A549 treated with Mapracorat at 1 μM for 4 hours (cell line): ENCODE results near the gene GPR18. TPM values are rescaled to one million over a fixed set of nuclear protein-coding genes. Genes with fewer than 3 reads are reported as not detected.

ENCODE experiments used
- total RNA-seq: library from RNA; stranded (reverse); fragments of 200-300 nt; extraction: Qiagen RNA extraction; gene quantifications from 5 replicates; pipeline ENCODE4 v1.2.3, GENCODE V29; 2022

The GPR18 gene
- not detected in 5 replicates for total RNA-seq

GRCh38 chr13:99258210-99258860 lies at the start of gene GPR18:
Gene GPR18 (minus strand): TSS chr13:99258379. CDS start chr13:99255872, 2,507 bp downstream.

GRCh38 chr13:99307247-99307646 lies 49.1 kb upstream of the GPR18 start, which contains the start of gene GPR183:
Gene GPR183 (minus strand): TSS chr13:99307399. CDS start chr13:99296145, 11,254 bp downstream.

Other genes with a start within 250 kb of the GPR18 start
- gene UBAC2, start 57.5 kb downstream of the GPR18 start, total RNA-seq, result 61.5 to 70.3 TPM (median 64.8 TPM) in 5 replicates
- gene GPR183, start 49.0 kb upstream of the GPR18 start, total RNA-seq, result not detected in 5 replicates
- 50.7 to 60.5 TPM (median 59.5 TPM) in 5 replicates for gene TM9SF2, start 243.1 kb upstream of the GPR18 start, total RNA-seq